HG02610 (cell line): ENCODE measurements around the gene DENND1C.
"Not testable (repeated sequence)": the region's sequence is repeated elsewhere in the genome, so short reads cannot be mapped to it uniquely, and the experiment has no call there.

Experiments
- ATAC-seq: cut with Tn5 transposase; IDR thresholded peaks from one replicate; pipeline ENCODE4 v1.9.1; 2021; ENCODE audit warnings: mild to moderate bottlenecking, moderate library complexity; ENCODE audit not compliant: unreplicated experiment

The DENND1C gene

DNA sequence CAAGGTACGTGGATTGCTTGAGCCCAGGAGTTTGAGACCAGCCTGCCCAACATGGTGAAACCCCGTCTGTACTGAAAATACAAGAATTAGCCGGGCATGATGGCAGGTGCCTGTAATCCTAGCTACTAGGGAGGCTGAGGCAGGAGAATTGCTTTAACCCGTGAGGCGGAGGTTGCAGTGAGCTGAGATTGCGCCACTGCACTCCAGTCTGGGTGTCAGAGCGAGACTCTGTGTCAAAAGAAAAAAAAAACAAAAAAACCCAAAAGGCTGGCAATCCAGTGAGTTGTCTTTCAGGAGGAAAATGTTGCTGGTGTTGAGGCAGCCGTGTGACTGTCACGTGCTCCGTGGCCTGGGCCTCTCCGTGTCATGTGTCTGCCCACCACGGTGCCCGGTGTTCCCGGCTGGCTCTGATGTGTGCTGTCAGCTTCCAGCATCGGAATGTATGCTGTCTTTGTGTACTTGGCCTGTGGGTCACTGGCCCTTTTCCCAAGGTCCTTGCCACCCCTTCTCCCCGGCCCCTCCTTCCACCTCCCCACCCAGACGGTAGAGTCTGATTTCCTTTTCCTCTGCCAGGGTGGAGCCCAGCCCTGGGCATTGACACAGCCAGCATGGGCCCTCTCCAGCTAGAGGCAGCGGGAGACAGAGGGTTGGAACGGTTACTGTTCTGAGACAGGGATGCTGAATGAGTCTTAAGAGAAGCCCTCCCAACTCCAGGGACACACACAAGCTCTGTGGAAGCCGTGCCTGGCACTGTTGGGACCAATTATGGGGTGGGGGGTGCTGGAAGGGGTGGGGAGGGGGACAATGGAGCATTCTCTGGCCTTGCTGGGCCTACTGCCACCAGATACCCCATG is 27.8 kb upstream of the DENND1C start:
- ATAC-seq = no peak

GRCh38 chr19:6508028-6508771 is 26.6 kb upstream of the DENND1C start:
- not testable (repeated sequence) for ATAC-seq

GRCh38 chr19:6503407-6504201 is 22.0 kb upstream of the DENND1C start:
- ATAC-seq = no peak

- ATAC-seq = no peak
Observed at GRCh38 chr19:6501740-6502648, 20.4 kb upstream of the DENND1C start, which contains the start of gene TUBB4A. Gene TUBB4A (minus strand): TSS chr19:6502309. CDS start chr19:6502212, 97 bp downstream.

- no peak for ATAC-seq
Observed at GRCh38 chr19:6500837-6501739, 19.5 kb upstream of the DENND1C start.

DNA sequence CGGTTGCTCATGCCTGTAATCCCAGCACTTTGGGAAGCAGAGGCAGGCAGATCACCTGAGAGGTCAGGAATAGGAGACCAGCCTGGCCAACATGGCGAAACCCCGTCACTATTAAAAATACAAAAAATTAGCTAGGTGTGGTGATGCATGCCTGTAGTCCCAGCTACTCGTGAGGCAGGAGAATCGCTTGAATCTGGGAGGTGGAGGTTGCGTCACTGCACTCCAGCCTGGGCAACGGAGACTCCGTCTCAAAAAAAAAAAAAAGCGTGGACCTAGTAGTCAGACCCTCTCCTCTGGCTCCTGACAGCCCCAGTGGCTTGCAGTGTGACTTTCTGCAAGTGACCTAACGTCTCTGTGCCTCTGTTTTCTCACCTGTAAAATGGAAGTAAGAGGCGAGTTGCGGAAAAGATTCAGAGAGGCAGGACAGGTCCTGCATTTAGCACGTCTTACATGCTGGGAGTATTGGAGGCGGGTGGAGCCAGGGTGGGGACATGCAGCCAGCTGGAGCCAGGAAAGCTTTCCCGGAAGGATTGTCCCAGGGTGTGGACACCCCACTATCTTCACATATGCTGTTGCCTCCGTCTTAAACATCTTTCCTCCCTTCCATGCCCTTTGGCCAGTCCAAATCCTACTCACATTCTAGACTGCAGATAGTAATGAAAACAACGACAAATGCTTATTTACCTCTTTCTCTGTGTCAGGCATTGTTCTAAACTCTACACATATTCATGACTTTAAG is 17.6 kb upstream of the DENND1C start:
- ATAC-seq = no peak

GRCh38 chr19:6498294-6499036 is 16.9 kb upstream of the DENND1C start:
- ATAC-seq = no peak

GRCh38 chr19:6495947-6496346 is 14.4 kb upstream of the DENND1C start:
- no peak for ATAC-seq

DNA sequence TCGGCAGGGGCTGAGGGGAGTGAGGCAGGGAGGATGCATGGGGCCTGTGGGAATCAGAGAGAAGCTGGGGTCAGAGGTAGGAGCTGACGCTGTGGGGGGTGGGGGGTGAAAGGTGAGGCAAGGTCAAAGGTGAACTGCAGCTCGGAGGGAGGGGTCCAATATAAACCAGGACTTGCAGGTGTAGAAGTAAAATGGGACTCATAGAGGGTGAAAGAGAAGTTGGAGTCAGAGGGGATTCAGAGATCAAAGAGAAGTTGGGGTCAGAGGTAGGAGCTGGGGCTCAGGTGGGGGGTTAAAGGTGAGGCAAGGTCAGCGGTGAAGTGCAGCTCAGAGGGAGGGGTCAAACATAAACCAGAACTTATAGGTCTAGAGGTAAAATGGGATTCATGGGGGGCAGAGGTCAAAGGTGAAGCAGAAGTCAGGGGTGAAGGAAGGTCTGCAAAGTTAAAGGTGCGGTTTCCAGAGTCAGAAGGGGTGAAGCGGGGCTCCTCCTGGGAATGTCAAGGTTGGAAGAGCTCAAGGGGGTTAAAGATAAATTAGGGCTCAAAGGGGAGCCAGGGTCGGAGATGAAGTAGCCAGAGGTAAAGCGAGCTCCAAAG is 12.9 kb upstream of the DENND1C start:
- ATAC-seq = no peak

DNA sequence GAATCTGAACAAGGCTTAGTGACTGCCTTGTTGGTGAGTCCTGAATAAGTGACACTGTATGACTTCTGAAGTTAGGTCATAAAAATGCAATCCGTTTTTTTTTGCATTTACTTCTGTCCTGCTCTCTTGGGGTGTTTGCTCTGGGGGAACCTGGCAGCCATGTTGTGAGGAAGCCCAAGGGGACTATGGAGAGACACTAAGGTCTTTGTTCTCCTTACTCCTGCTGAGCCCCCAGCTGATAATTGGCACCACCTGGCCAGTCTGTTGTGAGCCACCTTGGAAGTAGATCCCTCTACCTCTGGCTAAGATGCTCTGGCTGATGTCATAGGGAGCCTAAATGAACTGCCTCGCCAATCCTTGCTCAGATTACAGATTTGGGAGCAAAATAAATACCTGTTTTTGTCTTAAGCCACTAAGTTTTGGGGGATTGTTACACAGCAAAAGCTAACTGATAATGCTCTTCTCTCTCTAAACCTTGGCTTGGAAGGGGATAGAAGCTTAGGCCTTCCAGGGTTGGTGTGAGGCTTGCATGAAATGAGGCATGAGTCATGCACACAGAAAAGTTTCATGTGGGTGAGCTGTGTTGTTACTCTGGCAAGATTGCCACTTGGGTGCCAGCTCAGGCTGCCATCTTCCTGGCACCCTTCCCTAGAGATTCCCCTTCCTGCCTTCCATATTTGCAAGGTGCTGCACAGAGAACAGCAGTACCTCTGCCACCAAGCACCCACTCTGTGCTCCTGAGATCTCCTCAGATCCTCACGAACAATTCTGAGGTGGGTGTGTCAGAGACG is 10.4 kb upstream of the DENND1C start:
- ATAC-seq = no peak

DNA sequence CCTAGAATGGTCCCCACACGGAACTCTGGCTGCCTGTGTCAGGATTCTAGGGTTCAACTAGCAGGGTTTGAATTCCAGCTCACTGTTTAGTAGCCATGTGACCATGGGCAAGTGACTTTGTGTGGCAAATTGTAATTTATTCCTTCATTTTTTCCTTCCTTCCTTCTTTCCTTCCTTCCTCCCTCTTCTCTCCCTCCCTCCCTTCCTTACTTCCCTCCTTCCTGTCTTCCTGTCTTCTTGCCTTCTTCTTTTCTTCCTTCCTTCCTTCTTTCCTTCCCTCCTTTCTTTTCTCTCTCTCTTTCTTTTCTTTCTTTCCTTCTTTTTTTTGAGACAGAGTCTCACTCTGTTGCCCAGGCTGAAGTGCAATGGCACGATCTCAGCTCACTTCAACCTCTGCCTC is 8.5 kb upstream of the DENND1C start:
- ATAC-seq = no peak

DNA sequence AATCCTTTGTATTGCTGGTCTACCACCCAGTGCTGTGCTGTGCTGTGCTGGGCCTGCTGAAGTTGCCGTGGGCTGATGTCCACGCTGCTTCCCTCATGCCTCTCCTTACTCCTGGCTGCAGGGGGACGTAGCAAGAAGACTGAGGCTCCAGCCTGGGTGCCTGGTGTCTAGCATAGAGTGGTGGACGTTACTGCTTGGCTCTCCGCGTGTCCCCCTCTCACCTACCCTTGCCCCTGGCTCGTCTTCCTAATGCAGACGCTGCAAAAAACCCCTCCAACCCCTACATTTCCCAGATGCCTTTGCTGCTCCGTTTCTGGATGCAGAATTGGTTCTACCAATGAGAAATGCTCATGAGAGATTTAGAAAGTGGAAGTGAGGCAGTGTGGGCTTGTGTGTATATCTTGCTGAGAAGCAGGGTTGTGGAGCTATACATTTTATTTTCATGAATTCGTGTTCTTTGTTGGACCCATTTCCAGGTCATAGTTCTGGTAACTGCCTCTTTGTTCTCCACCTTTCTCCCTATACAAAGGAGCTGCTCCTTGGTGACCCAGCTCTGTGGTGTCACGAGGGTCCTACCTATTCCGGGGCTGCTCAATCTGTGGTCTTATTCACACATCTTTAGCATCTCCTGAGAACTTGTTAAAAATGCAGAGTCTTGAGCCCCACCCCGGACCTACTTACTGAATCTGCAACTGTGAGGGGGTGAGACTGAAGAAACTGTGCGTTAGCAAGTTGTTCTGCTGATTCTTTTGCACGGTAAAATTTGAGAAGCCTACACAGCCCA is 7.9 kb upstream of the DENND1C start:
- no peak for ATAC-seq

- no peak for ATAC-seq
Observed at GRCh38 chr19:6484831-6485230, 3.2 kb upstream of the DENND1C start.

GRCh38 chr19:6484230-6484629 is 2.6 kb upstream of the DENND1C start:
- ATAC-seq = no peak

DNA sequence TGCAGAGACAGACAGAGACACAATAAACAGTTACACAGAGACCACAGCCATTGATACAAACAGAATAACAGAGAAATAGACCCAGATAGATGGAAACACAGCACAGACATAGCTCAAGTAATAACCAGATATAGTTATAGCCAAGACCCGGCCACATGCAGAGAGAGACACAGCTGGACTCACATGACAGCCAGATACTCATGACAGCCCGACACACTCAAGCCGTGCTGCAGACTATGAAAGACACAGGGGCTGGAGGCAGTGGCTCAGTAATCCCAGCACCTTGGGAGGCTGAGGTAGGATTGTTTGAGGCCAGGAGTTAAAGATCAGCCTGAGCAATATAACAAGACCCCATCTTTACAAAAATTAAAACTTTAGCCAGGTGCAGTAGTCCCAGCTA is 1.6 kb upstream of the DENND1C start:
- no peak for ATAC-seq

- no peak for ATAC-seq
Observed at GRCh38 chr19:6482343-6482686, 728 bp upstream of the DENND1C start.
